Upper lobe of left lung (tissue), 6 donors: ENCODE data around the gene ENAM. TPM values are rescaled to one million over a fixed set of nuclear protein-coding genes. Genes with fewer than 3 reads are reported as not detected.
"Not testable (repeated sequence)": the region's sequence is repeated elsewhere in the genome, so short reads cannot be mapped to it uniquely, and the experiment has no call there.

Experiments used
- ATAC-seq, 2 donors: fragments of 200-7000 bp; cut with Tn5 transposase; one replicate each; pipeline ENCODE4 v1.9.1; 2022; ENCODE audit warnings: mild to moderate bottlenecking in 2 of 2, moderate library complexity in 2 of 2; ENCODE audit not compliant: low FRiP score in 2 of 2
- DNase-seq, 2 donors: peaks; one replicate each; pipeline ENCODE4 v3.0.0-alpha.2; 2019 to 2020
- H3K27ac ChIP-seq, 4 donors: fragments of 200-600 bp; sonication (generic); one replicate each; pipeline ENCODE4 v1.5.1; 2016 to 2019
- H3K27me3 ChIP-seq, 4 donors: fragments of 200-600 bp; sonication (generic); one replicate each; pipeline ENCODE4 v1.5.1; 2017 to 2019
- H3K36me3 ChIP-seq, 4 donors: fragments of 200-600 bp; sonication (generic); one replicate each; pipeline ENCODE4 v1.5.1; 2016 to 2019
- H3K4me1 ChIP-seq, 4 donors: fragments of 200-600 bp; sonication (generic); one replicate each; pipeline ENCODE4 v1.5.1; 2018 to 2019
- H3K4me3 ChIP-seq, 4 donors: fragments of 200-600 bp; sonication (generic); one replicate each; pipeline ENCODE4 v1.5.1; 2017 to 2019; ENCODE audit warnings: mild to moderate bottlenecking in 2 of 4, moderate library complexity in 1 of 4
- H3K9me3 ChIP-seq, 4 donors: fragments of 200-600 bp; sonication (generic); one replicate each; pipeline ENCODE4 v1.5.1; 2018 to 2019
- EP300 ChIP-seq, 4 donors: sonication (generic); formaldehyde crosslinking; IDR thresholded peaks; one replicate each; pipeline ENCODE4 v1.5.1; 2017; ENCODE audit warnings: antibody characterized with exemption in 4 of 4, control low read depth in 2 of 4
- POLR2A ChIP-seq, 4 donors: fragments of 450-650 bp; IDR thresholded peaks; one replicate each; pipeline ENCODE4 v1.5.1; 2016 to 2017; ENCODE audit warnings: antibody characterized with exemption in 4 of 4, mild to moderate bottlenecking in 2 of 4
- POLR2AphosphoS5 ChIP-seq, 2 donors: sonication (generic); formaldehyde crosslinking; IDR thresholded peaks; one replicate each; pipeline ENCODE4 v1.5.1; 2017; ENCODE audit warnings: antibody characterized with exemption in 2 of 2
- WGBS, 2 donors: methylation state at CpG; one replicate each; pipeline ENCODE4 v1.1.5; 2017 to 2018; 5-methylcytosine and 5-hydroxymethylcytosine counted together
- total RNA-seq, 6 donors: library from RNA; depleted of rRNA in 4 of 6; stranded (reverse); fragments of >200 nt in 4 of 6; gene quantifications; one replicate each; pipeline versions ENCODE4 v1.1.0 to v1.2.1, GENCODE V29; 2016 to 2021
- TF ChIP-seq, protein P1 (sequence below), 6 experiments: fragments of 450-650 bp in 4 of 6; fragments of 200-600 bp in 2 of 6; sonication (generic) in 2 of 6; IDR thresholded peaks; one replicate each; pipeline ENCODE4 v1.5.1; 2016 to 2019; ENCODE audit warnings: antibody characterized with exemption in 6 of 6
- donor health status: DM: no; HTN: no; CAD: no; lungs with moderate emphysema.
- donor health status: DM: no; HTN: yes; CAD: no; lungs with severe emphysema.

The ENAM gene
- total RNA-seq, 6 donors from 2014 or later = 0.17 to 0.26 TPM; not detected in 4

DNA sequence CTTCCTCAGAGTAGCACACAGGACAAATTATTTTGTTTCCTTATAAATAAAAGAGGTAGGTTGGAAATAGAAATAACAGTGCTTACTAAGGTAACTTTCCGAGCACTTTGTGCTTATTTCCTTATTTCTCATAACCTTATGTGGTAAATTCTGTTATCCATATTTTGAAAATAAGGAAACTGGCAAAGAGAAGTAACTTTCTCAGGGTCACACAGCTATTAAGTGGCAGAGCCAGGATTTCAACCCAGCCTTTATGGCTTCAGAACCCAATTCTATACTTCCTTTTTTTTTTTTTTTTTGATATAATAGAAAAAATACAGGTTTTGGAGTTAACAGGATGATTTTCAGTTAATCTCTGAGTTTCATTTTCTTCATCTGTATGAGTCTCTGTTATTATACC is 63.1 kb downstream of the ENAM start:
- Histone ChIP-seq H3K27ac (no peak overlapping the region), H3K4me1 (peaks cover 34 to 44% (median 34%) of the 10 kb centered on the region in 4 donors), H3K27me3 (no peaks in the 10 kb centered on the region), H3K4me3 (no peak overlapping the region), H3K36me3 (peaks cover 0 to 21% (median 0%) of the 10 kb centered on the region in 4 donors), H3K9me3 (no peaks in the 10 kb centered on the region)
- ATAC-seq (no peak), DNase-seq (no peak)
- no peak for TF ChIP-seq POLR2A (IDR thresholded peaks at IDR 0.05)
- no peak for TF ChIP-seq POLR2AphosphoS5 (IDR thresholded peaks at IDR 0.05)
- TF ChIP-seq EP300 (IDR thresholded peaks at IDR 0.05) = no peak
- TF ChIP-seq, protein P1, sequence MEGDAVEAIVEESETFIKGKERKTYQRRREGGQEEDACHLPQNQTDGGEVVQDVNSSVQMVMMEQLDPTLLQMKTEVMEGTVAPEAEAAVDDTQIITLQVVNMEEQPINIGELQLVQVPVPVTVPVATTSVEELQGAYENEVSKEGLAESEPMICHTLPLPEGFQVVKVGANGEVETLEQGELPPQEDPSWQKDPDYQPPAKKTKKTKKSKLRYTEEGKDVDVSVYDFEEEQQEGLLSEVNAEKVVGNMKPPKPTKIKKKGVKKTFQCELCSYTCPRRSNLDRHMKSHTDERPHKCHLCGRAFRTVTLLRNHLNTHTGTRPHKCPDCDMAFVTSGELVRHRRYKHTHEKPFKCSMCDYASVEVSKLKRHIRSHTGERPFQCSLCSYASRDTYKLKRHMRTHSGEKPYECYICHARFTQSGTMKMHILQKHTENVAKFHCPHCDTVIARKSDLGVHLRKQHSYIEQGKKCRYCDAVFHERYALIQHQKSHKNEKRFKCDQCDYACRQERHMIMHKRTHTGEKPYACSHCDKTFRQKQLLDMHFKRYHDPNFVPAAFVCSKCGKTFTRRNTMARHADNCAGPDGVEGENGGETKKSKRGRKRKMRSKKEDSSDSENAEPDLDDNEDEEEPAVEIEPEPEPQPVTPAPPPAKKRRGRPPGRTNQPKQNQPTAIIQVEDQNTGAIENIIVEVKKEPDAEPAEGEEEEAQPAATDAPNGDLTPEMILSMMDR (IDR thresholded peaks at IDR 0.05) = no peak
- WGBS, 2 donors = 53 to 63% methylated on average over 1 of the region's 1 CpG

DNA sequence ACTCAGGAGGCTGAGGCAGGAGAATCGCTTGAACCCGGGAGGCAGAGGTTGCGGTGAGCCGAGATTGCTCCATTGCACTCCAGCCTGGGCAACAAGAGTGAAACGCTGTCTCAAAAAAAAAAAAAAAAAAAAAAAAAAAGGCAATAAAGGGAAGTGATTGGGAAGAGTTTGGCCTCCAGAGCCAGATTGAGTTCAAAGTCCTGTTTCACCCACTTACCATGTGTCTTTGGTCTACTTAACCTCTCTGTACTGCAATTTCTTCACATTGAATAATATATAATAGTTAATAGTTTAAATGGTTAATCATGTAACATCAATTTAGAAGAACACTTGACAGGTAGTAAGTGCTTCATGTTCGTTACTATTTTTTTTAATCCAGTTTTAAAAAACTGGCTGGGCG is 66.1 kb downstream of the ENAM start:
- DNase-seq, ATAC-seq, H3K27ac ChIP-seq, H3K27me3 ChIP-seq, H3K4me3 ChIP-seq, H3K9me3 ChIP-seq: not testable (repeated sequence)
- peaks cover 0 to 21% (median 0%) of the 10 kb centered on the region in 4 donors for H3K36me3 ChIP-seq
- H3K4me1 ChIP-seq = peaks cover 19 to 28% (median 21%) of the 10 kb centered on the region in 4 donors
- WGBS, 2 donors = 92 to 95% methylated on average over 7 of the region's 7 CpGs

Other genes starting within 250 kb of the ENAM start
- not detected for gene SMR3B, start 245.6 kb upstream of the ENAM start, total RNA-seq
- not detected for gene OPRPN, start 230.8 kb upstream of the ENAM start, total RNA-seq
- not detected for gene MUC7, start 156.5 kb upstream of the ENAM start, total RNA-seq
- gene AMTN, start 110.2 kb upstream of the ENAM start, total RNA-seq = not detected
- not detected for gene AMBN, start 36.5 kb upstream of the ENAM start, total RNA-seq
- gene JCHAIN, start 37.8 kb downstream of the ENAM start, total RNA-seq = 100 to 1,000 TPM in 4 of 6 donors, 10 to 100 TPM in 2; 12.6 to 508 (median 254) TPM
- gene UTP3, start 59.8 kb downstream of the ENAM start, total RNA-seq = 10 to 100 TPM; 18.9 to 33.4 (median 27.9) TPM
- 100 to 1,000 TPM in 2 of 6 donors, 10 to 100 TPM in 4; 65.1 to 161 (median 80.8) TPM for gene RUFY3, start 93.2 kb downstream of the ENAM start, total RNA-seq
- gene GRSF1, start 211.1 kb downstream of the ENAM start, total RNA-seq = 10 to 100 TPM; 25.9 to 59.1 (median 50.0) TPM